GM19397 (cell line): ENCODE data around the gene IWS1.
"Not testable (repeated sequence)": the region's sequence is repeated elsewhere in the genome, so short reads cannot be mapped to it uniquely, and the experiment has no call there.

Experiments
- ATAC-seq: cut with Tn5 transposase; IDR thresholded peaks from one replicate; pipeline ENCODE4 v1.9.1; 2021; ENCODE audit warnings: mild to moderate bottlenecking, moderate library complexity; ENCODE audit not compliant: unreplicated experiment

Gene IWS1

GRCh38 chr2:127526132-127527000 lies at the start of gene IWS1:
TSS of gene IWS1 (minus strand) at chr2:127526489. CDS start at chr2:127526208, 281 bp downstream.
- ATAC-seq = peak; percentile 90

- ATAC-seq = no peak
These were observed 49.7 kb upstream of the IWS1 start for GRCh38 chr2:127575941-127576432.

DNA sequence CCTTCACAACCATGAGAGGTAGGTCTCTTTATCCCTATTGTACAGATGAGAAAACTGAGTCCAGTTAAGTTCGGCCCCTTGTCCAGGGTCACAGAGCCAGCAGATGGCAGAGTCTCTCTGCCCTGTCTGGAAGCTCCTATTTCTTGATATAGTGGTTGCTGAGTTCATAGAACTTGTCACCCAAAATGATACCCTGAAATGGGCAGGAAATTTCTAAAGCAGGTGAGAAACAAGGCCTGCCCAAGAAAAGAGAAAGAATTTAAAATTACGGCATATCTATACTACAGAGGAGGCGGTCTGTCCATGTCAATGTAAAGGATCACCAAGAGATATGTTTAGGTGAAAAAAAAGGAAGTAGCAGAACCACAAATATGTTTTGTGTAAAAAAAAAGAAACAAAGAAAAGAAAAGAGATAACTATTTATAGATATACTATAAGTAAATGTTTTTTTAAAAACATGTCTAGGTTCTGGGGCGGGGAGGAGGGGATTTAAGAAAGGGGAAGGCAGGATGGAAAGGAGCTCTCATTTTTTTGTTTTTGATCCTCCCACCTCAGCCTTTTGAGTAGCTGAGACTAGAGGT lies 49.0 kb upstream of the IWS1 start:
- ATAC-seq = no peak

GRCh38 chr2:127574656-127575055 lies 48.4 kb upstream of the IWS1 start:
- no peak for ATAC-seq

DNA sequence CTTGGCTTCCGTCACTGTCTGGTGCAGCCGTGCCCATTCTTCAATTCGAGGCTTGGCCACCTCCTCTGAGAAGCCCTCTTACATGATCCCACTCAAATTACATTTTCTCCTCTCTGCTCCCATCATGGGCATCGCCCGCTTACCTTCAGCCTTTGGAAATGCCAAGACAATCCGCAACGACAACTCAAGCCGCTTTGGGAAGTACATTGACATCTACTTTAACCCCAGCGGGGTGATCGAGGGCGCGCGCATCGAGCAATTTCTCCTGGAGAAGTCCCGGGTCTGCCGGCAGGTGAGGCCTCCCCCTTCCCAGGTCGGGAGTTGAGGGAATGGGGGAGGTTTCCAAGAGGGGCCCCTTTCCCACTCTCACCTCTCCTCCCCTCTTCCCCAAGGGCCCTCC lies 47.5 kb upstream of the IWS1 start:
- ATAC-seq = no peak

GRCh38 chr2:127573298-127573697 lies 47.0 kb upstream of the IWS1 start:
- no peak for ATAC-seq

DNA sequence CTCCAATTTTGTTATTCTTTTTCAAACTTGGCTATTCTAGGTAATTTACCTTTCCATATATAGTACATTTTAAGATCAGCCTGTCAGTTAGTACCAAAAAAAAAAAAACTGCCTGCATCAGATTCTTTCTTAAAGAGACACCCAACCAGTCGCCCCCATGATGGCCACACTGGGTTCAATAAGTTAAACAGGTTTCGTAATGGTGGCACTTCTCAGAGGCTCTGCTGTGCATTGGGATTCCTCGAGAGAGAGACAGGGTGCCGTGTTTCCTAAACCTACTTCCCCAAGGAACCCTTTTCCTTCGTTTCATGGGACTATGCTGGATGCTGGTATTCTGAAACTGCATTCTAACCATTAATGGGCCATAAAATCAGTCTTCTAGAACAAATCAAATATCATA lies 46.6 kb upstream of the IWS1 start:
- no peak for ATAC-seq

GRCh38 chr2:127572352-127572751 lies 46.1 kb upstream of the IWS1 start:
- ATAC-seq = not testable (repeated sequence)

DNA sequence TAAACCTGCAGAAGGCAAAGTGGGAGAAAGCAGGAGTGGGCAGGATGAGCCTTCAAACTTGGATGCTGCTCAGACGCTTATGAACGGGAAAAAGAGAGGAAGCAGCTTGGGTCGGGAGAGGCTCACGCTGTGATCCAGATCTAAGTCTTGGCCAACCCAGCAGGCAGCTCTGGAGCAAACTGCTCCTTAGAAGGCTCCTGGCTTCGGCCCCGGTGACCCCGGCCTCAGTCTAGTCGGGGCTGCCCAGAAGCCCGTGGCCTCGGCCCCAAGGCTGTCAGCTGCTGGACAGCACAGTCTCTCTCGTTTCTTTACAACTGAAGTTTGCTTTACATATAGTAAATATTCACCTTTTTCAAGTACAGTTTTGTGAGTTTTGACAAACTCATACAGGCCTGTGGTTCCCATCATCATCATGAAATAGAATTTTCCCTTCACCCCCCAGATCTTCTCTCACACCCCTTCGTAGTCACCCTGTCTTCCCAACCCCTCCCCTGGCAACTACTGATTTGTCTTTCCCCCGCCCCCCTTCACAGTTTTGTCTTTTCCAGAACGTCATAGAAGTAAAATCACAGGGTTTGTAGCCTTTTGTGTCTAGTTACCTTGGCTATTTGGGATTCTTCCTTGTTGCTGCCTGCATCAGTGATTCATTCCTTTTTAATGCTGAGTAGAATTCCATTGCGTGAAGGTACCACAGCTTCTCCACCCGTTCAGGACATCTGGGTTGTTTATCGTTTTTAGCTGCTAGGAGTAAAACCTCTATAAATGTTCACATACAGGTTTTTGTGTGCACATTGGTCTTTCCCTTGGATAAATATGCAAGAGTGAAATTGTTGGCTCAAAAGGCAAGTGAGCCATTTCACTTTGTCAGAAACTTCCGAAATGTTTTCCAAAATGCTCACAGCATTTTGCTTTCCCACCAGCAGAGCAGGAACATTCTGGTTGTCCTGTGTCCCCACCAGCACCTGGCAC lies 44.3 kb upstream of the IWS1 start:
- no peak for ATAC-seq

- ATAC-seq = no peak
These were observed 43.4 kb upstream of the IWS1 start for GRCh38 chr2:127569666-127570065.

GRCh38 chr2:127568128-127568527 lies 41.8 kb upstream of the IWS1 start:
- no peak for ATAC-seq

GRCh38 chr2:127567351-127567854 lies 41.1 kb upstream of the IWS1 start:
- no peak for ATAC-seq

- no peak for ATAC-seq
These were observed 40.3 kb upstream of the IWS1 start for GRCh38 chr2:127566576-127566975.

GRCh38 chr2:127566139-127566417 lies 39.8 kb upstream of the IWS1 start:
- no peak for ATAC-seq

GRCh38 chr2:127565261-127566138 lies 39.2 kb upstream of the IWS1 start:
- no peak for ATAC-seq

DNA sequence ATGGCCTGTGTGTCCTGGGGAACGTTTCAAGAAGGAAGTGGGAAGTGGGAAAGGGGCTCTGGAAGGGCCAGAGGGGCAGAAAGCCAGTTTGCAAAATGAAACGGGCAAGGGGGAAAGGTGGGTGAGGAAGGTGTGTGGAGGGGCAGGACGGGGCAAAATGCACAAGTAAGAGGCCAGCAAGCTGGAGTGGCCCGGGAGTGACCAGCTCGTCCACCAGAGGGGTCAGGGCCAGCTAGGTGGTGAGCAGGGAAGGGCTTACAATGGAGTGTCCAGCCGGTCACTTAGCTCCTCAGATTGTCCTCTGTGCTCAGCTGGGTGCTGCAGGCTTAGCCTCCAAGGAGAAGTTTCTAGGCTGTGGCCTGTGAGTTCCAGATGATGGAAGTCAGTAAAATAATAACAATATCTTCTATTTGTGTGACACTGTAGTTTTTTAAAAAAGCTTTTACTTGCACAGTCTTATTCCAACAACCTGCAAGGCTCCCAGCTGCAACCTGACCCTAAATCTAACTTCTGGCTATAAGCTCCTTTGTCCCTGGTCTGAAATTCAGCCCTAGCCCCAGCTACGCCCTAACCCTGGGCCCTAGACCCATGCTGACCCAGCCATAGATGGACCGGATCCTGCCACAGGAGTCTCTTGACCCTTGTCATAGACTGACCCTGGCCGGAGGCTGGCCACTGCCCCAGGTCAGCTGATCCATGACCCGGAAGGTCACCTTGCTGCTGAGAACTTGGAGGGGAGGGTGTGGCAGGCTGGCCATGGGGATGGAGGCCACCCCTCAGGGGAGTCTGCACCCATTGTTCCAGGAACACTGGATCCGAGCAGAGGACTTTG lies 38.4 kb upstream of the IWS1 start:
- no peak for ATAC-seq

GRCh38 chr2:127563458-127564428 lies 37.5 kb upstream of the IWS1 start:
- peak; percentile 96 for ATAC-seq

DNA sequence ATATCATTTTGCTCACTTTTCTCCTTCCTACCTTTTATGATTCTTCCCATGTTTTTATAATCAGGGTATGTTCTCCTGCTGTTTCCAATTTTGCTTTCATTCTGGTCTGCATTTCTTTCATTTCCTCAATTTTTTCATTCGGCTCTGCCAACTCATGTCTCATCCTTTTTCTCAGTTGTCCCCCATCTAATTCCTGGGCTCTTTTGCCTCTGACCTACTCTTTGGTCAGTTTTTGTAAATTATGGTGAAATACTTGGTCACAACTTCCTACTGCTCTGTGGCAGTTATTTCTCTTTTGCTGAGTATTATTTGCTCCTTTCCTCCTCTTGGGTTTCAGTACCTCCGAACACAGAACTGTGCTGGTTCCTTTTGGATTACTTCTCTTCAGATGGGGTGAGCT lies 36.6 kb upstream of the IWS1 start:
- no peak for ATAC-seq
